ENCODE results near the gene NUDCD3. TPM values are rescaled to one million over a fixed set of nuclear protein-coding genes. Genes with fewer than 3 reads are reported as not detected.
A peak's percentile ranks its signal among the peaks of the same experiment; 100 is the strongest.

The NUDCD3 gene
- total RNA-seq, 1 donor from 2014 or later, result 90.3 TPM

GRCh38 chr7:44415510-44415909 lies 74.9 kb downstream of the NUDCD3 start:
- intact Hi-C loops (cut with DNase I), result no loop called here
- DNase-seq (ENCODE audit: low spot score), result no peak

- intact Hi-C loops (cut with DNase I), result no loop called here
- no peak for DNase-seq (ENCODE audit: low spot score)
These were observed 75.4 kb downstream of the NUDCD3 start for GRCh38 chr7:44415047-44415446.

GRCh38 chr7:44411306-44411705 lies 79.2 kb downstream of the NUDCD3 start:
- no peak for DNase-seq (ENCODE audit: low spot score)
- intact Hi-C loops (cut with DNase I), result no loop called here

- intact Hi-C loops (cut with DNase I), result no loop called here
- no peak for DNase-seq (ENCODE audit: low spot score)
These were observed 81.9 kb downstream of the NUDCD3 start for GRCh38 chr7:44408596-44408995.

GRCh38 chr7:44403775-44404174 lies 86.7 kb downstream of the NUDCD3 start:
- intact Hi-C loops (cut with DNase I), result no loop called here
- no peak for DNase-seq (ENCODE audit: low spot score)

- intact Hi-C loops (cut with DNase I), result no loop called here
- DNase-seq (ENCODE audit: low spot score), result peak; percentile 58
These were observed 87.2 kb downstream of the NUDCD3 start for GRCh38 chr7:44403176-44403759.

GRCh38 chr7:44402401-44403060 lies 87.9 kb downstream of the NUDCD3 start:
- intact Hi-C loops (cut with DNase I), result no loop called here
- DNase-seq (ENCODE audit: low spot score), result peak; percentile 27

- intact Hi-C loops (cut with DNase I), result no loop called here
- peak; percentile 35 for DNase-seq (ENCODE audit: low spot score)
These were observed 88.8 kb downstream of the NUDCD3 start for GRCh38 chr7:44401692-44402091.

GRCh38 chr7:44400033-44400511 lies 90.4 kb downstream of the NUDCD3 start:
- DNase-seq (ENCODE audit: low spot score), result peak; percentile 68
- intact Hi-C loops (cut with DNase I), result no loop called here

- DNase-seq (ENCODE audit: low spot score), result no peak
- intact Hi-C loops (cut with DNase I), result no loop called here
These were observed 91.4 kb downstream of the NUDCD3 start for GRCh38 chr7:44398953-44399574.

GRCh38 chr7:44398511-44398911 lies 91.9 kb downstream of the NUDCD3 start:
- intact Hi-C loops (cut with DNase I), result no loop called here
- peak; percentile 80 for DNase-seq (ENCODE audit: low spot score)

GRCh38 chr7:44396931-44397545 lies 93.4 kb downstream of the NUDCD3 start:
- intact Hi-C loops (cut with DNase I), result no loop called here
- DNase-seq (ENCODE audit: low spot score), result peak; percentile 39

GRCh38 chr7:44396496-44396895 lies 94.0 kb downstream of the NUDCD3 start:
- intact Hi-C loops (cut with DNase I), result no loop called here
- no peak for DNase-seq (ENCODE audit: low spot score)

GRCh38 chr7:44395067-44395466 lies 95.4 kb downstream of the NUDCD3 start:
- DNase-seq (ENCODE audit: low spot score), result peak; percentile 46
- intact Hi-C loops (cut with DNase I), result no loop called here

GRCh38 chr7:44394636-44395035 lies 95.8 kb downstream of the NUDCD3 start:
- peak; percentile 62 for DNase-seq (ENCODE audit: low spot score)
- intact Hi-C loops (cut with DNase I), result no loop called here

GRCh38 chr7:44394112-44394447 lies 96.4 kb downstream of the NUDCD3 start:
- intact Hi-C loops (cut with DNase I), result no loop called here
- no peak for DNase-seq (ENCODE audit: low spot score)

GRCh38 chr7:44393238-44394111 lies 97.0 kb downstream of the NUDCD3 start:
- intact Hi-C loops (cut with DNase I), result no loop called here
- DNase-seq (ENCODE audit: low spot score), result peak; percentile 68

GRCh38 chr7:44392618-44393010 lies 97.8 kb downstream of the NUDCD3 start:
- DNase-seq (ENCODE audit: low spot score), result no peak
- intact Hi-C loops (cut with DNase I), result no loop called here

- intact Hi-C loops (cut with DNase I), result no loop called here
- peak; percentile 76 for DNase-seq (ENCODE audit: low spot score)
These were observed 98.5 kb downstream of the NUDCD3 start for GRCh38 chr7:44391746-44392617.
